ENCODE measurements around the gene LMNTD2.

LMNTD2 gene

GRCh38 chr11:506995-507726 lies 53.4 kb downstream of the LMNTD2 start, which contains the start of gene RNH1:
Gene RNH1 (minus strand): TSS chr11:507242. CDS start chr11:502162, 5,080 bp downstream.
- H3K27me3 Mint-ChIP-seq (ENCODE audit: low read depth) = peaks cover 5% of the 10 kb centered on the region
- TF ChIP-seq CTCF (IDR thresholded peaks at IDR 0.05; ENCODE audit: unreplicated experiment in 3 of 3) = no peak
- H3K4me3 Mint-ChIP-seq = peak within 1 kb of the TSS; percentile 96 to 100 (median 98)
- H3K36me3 Mint-ChIP-seq (ENCODE audit: low read depth) = peaks cover 14% of the 10 kb centered on the region
- no peaks in the 10 kb centered on the region for H3K9me3 Mint-ChIP-seq
- H3K27ac Mint-ChIP-seq = peak within 1 kb of the TSS; percentile 98 to 100 (median 99)
- peaks cover 16% of the 10 kb centered on the region for H3K4me1 Mint-ChIP-seq

- Mint-ChIP-seq H3K4me3 (peak overlapping the region; percentile 96 to 100 (median 98)), H3K27ac (peak overlapping the region; percentile 98 to 100 (median 99)), H3K27me3 (ENCODE audit: low read depth) (peaks cover 2% of the 10 kb centered on the region), H3K9me3 (no peaks in the 10 kb centered on the region), H3K4me1 (peaks cover 16% of the 10 kb centered on the region), H3K36me3 (ENCODE audit: low read depth) (peaks cover 9% of the 10 kb centered on the region)
- TF ChIP-seq CTCF (IDR thresholded peaks at IDR 0.05; ENCODE audit: unreplicated experiment in 3 of 3) = no peak
Observed at GRCh38 chr11:506238-506994, 54.1 kb downstream of the LMNTD2 start.

- H3K4me3 Mint-ChIP-seq = peak overlapping the region; percentile 81 to 98 (median 96)
- TF ChIP-seq CTCF (IDR thresholded peaks at IDR 0.05; ENCODE audit: unreplicated experiment in 3 of 3) = no peak
- H3K36me3 Mint-ChIP-seq (ENCODE audit: low read depth) = peaks cover 13% of the 10 kb centered on the region
- peak overlapping the region in 1 of 3 experiments; percentile 75 for H3K27ac Mint-ChIP-seq
- no peaks in the 10 kb centered on the region for H3K27me3 Mint-ChIP-seq (ENCODE audit: low read depth)
- no peaks in the 10 kb centered on the region for H3K9me3 Mint-ChIP-seq
- H3K4me1 Mint-ChIP-seq = peaks cover 16% of the 10 kb centered on the region
Observed at GRCh38 chr11:504994-505344, 55.6 kb downstream of the LMNTD2 start.

All from nephron (organoid).